ENCODE data around the gene GOSR1.
"Not testable (repeated sequence)": the region's sequence is repeated elsewhere in the genome, so short reads cannot be mapped to it uniquely, and the experiment has no call there.

The GOSR1 gene

GRCh38 chr17:30495586-30495985 is 18.4 kb downstream of the GOSR1 start:
- in situ Hi-C loops (cut with MboI; ENCODE audit: low sequenced_read_pairs), result loop anchor here (25.0 kb wide), 1 partner anchor 217 kb away; no protein-coding TSS in a partner anchor

GRCh38 chr17:30503558-30503957 is 26.4 kb downstream of the GOSR1 start:
- in situ Hi-C loops (cut with MboI; ENCODE audit: low sequenced_read_pairs), result no loop called here

- in situ Hi-C loops (cut with MboI; ENCODE audit: low sequenced_read_pairs), result no loop called here
Measured at GRCh38 chr17:30505868-30506417, 28.7 kb downstream of the GOSR1 start.

GRCh38 chr17:30506481-30506880 is 29.3 kb downstream of the GOSR1 start:
- in situ Hi-C loops (cut with MboI; ENCODE audit: low sequenced_read_pairs), result no loop called here

GRCh38 chr17:30513346-30513745 is 36.1 kb downstream of the GOSR1 start:
- in situ Hi-C loops (cut with MboI; ENCODE audit: low sequenced_read_pairs), result no loop called here

GRCh38 chr17:30514895-30515596 is 37.8 kb downstream of the GOSR1 start:
- in situ Hi-C loops (cut with MboI; ENCODE audit: low sequenced_read_pairs), result no loop called here

GRCh38 chr17:30517786-30518185 is 40.6 kb downstream of the GOSR1 start:
- in situ Hi-C loops (cut with MboI; ENCODE audit: low sequenced_read_pairs), result no loop called here

- in situ Hi-C loops (cut with MboI; ENCODE audit: low sequenced_read_pairs), result no loop called here
Measured at GRCh38 chr17:30519166-30519565, 42.0 kb downstream of the GOSR1 start.

- in situ Hi-C loops (cut with MboI; ENCODE audit: low sequenced_read_pairs), result no loop called here
Measured at GRCh38 chr17:30519707-30520106, 42.5 kb downstream of the GOSR1 start.

GRCh38 chr17:30520436-30520835 is 43.2 kb downstream of the GOSR1 start:
- in situ Hi-C loops (cut with MboI; ENCODE audit: low sequenced_read_pairs), result no loop called here

GRCh38 chr17:30520882-30521281 is 43.7 kb downstream of the GOSR1 start:
- in situ Hi-C loops (cut with MboI; ENCODE audit: low sequenced_read_pairs), result no loop called here

GRCh38 chr17:30521766-30522165 is 44.6 kb downstream of the GOSR1 start:
- in situ Hi-C loops (cut with MboI; ENCODE audit: low sequenced_read_pairs), result no loop called here

- in situ Hi-C loops (cut with MboI; ENCODE audit: low sequenced_read_pairs), result not testable (repeated sequence)
Measured at GRCh38 chr17:30523236-30523635, 46.0 kb downstream of the GOSR1 start.

GRCh38 chr17:30524847-30525246 is 47.6 kb downstream of the GOSR1 start:
- in situ Hi-C loops (cut with MboI; ENCODE audit: low sequenced_read_pairs), result no loop called here

- in situ Hi-C loops (cut with MboI; ENCODE audit: low sequenced_read_pairs), result no loop called here
Measured at GRCh38 chr17:30526401-30526800, 49.2 kb downstream of the GOSR1 start.

GRCh38 chr17:30528701-30529100 is 51.5 kb downstream of the GOSR1 start:
- in situ Hi-C loops (cut with MboI; ENCODE audit: low sequenced_read_pairs), result not testable (repeated sequence)

GRCh38 chr17:30530346-30531025 is 53.3 kb downstream of the GOSR1 start:
- in situ Hi-C loops (cut with MboI; ENCODE audit: low sequenced_read_pairs), result no loop called here

- in situ Hi-C loops (cut with MboI; ENCODE audit: low sequenced_read_pairs), result no loop called here
Measured at GRCh38 chr17:30532871-30533270, 55.7 kb downstream of the GOSR1 start.

GRCh38 chr17:30534298-30534697 is 57.1 kb downstream of the GOSR1 start:
- in situ Hi-C loops (cut with MboI; ENCODE audit: low sequenced_read_pairs), result no loop called here

GRCh38 chr17:30534938-30535921 is 58.0 kb downstream of the GOSR1 start:
- in situ Hi-C loops (cut with MboI; ENCODE audit: low sequenced_read_pairs), result no loop called here

GRCh38 chr17:30536846-30537245 is 59.6 kb downstream of the GOSR1 start:
- in situ Hi-C loops (cut with MboI; ENCODE audit: low sequenced_read_pairs), result not testable (repeated sequence)
